Neural progenitor cell (in vitro differentiated cells): ENCODE results near the gene AQP7.

Source experiments
- EZH2 ChIP-seq: fragments of 200-600 bp; sonication (generic); IDR thresholded peaks from 2 replicates; pipeline ENCODE4 v1.6.1; 2017; ENCODE audit warnings: antibody characterized with exemption, mild to moderate bottlenecking, moderate library complexity
- EZH2phosphoT487 ChIP-seq: fragments of 200-600 bp; sonication (generic); IDR thresholded peaks from 2 replicates; pipeline ENCODE4 v1.6.1; 2017; ENCODE audit warnings: antibody characterized with exemption
- TF ChIP-seq, protein P1 (sequence below): fragments of 200-600 bp; sonication (generic); IDR thresholded peaks from 2 replicates; pipeline ENCODE4 v1.5.1; 2017; ENCODE audit warnings: antibody characterized with exemption, mild to moderate bottlenecking

DNA sequence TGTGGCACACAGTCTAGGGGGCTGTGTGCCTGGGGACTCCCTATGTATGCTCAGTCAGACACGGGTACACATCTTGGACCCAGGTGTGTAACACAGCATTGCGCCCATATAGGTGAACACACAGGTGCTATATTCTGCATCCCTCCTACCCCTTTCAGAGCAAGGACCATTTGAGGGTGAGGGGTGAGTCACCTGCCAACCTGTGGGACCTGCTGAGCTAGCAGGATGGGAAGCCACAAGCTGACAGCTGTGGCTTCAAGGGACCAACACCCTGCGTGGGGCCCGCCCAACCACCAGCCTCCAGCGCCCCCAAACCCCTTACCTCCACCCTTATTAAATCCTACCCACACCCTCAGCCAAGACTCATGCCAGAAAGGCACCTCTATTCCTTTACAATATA is 14.6 kb upstream of the AQP7 start:
- TF ChIP-seq, protein P1, sequence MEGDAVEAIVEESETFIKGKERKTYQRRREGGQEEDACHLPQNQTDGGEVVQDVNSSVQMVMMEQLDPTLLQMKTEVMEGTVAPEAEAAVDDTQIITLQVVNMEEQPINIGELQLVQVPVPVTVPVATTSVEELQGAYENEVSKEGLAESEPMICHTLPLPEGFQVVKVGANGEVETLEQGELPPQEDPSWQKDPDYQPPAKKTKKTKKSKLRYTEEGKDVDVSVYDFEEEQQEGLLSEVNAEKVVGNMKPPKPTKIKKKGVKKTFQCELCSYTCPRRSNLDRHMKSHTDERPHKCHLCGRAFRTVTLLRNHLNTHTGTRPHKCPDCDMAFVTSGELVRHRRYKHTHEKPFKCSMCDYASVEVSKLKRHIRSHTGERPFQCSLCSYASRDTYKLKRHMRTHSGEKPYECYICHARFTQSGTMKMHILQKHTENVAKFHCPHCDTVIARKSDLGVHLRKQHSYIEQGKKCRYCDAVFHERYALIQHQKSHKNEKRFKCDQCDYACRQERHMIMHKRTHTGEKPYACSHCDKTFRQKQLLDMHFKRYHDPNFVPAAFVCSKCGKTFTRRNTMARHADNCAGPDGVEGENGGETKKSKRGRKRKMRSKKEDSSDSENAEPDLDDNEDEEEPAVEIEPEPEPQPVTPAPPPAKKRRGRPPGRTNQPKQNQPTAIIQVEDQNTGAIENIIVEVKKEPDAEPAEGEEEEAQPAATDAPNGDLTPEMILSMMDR: no peak
- TF ChIP-seq EZH2phosphoT487 (no peak), EZH2 (no peak)
